ENCODE results near the gene PARP12.

GRCh38 chr7:140081774-140082425, 19.1 kb upstream of the PARP12 start:
- TF ChIP-seq CTCF (IDR thresholded peaks at IDR 0.05; ENCODE audit: insufficient read depth, low read depth, low read length) (no peak), EZH2 (IDR thresholded peaks at IDR 0.05; ENCODE audit: insufficient read depth, low read length) (no peak)
